Liver (tissue), 9 donors: ENCODE results near the gene EGR2. TPM values are rescaled to one million over a fixed set of nuclear protein-coding genes. Genes with fewer than 3 reads are reported as not detected.

Source experiments
- DNase-seq: peaks from one replicate; pipeline ENCODE4 v3.0.0-alpha.2; 2017; ENCODE audit warnings: low spot score
- H3K27ac ChIP-seq, 2 donors: one replicate each; pipeline ENCODE4 v1.7.0; 2013; ENCODE audit warnings: inconsistent platforms in 2 of 2, low read length in 2 of 2, control low read depth in 1 of 2, low read depth in 1 of 2, mild to moderate bottlenecking in 1 of 2
- H3K27me3 ChIP-seq, 4 donors: one replicate each; pipeline versions ENCODE4 v1.6.1 to v1.7.0; 2013; ENCODE audit warnings: low read length in 3 of 4, inconsistent platforms in 1 of 4, mild to moderate bottlenecking in 1 of 4, moderate library complexity in 1 of 4; ENCODE audit not compliant: control insufficient read depth in 4 of 4, insufficient read depth in 4 of 4
- H3K36me3 ChIP-seq, 4 donors: one replicate each; pipeline versions ENCODE4 v1.6.1 to v1.7.0; 2013; ENCODE audit warnings: low read length in 3 of 4, mild to moderate bottlenecking in 3 of 4, low read depth in 1 of 4, moderate library complexity in 1 of 4; ENCODE audit not compliant: control insufficient read depth in 4 of 4, insufficient read depth in 3 of 4
- H3K4me1 ChIP-seq, 4 donors: one replicate each; pipeline versions ENCODE4 v1.6.1 to v1.7.0; 2013; ENCODE audit warnings: low read length in 3 of 4, mild to moderate bottlenecking in 3 of 4, moderate library complexity in 1 of 4; ENCODE audit not compliant: control insufficient read depth in 4 of 4, insufficient read depth in 4 of 4
- H3K4me3 ChIP-seq, 3 donors: one replicate each; pipeline versions ENCODE4 v1.6.1 to v1.7.0; 2013; ENCODE audit warnings: low read length in 3 of 3, control low read depth in 1 of 3, low read depth in 1 of 3, mild to moderate bottlenecking in 1 of 3
- H3K9ac ChIP-seq, 2 donors: one replicate each; pipeline ENCODE4 v1.7.0; 2013; ENCODE audit warnings: low read length in 2 of 2, mild to moderate bottlenecking in 2 of 2, moderate library complexity in 2 of 2, control low read depth in 1 of 2, low read depth in 1 of 2
- H3K9me3 ChIP-seq, 4 donors: one replicate each; pipeline versions ENCODE4 v1.6.1 to v1.7.0; 2013; ENCODE audit warnings: low read length in 3 of 4; ENCODE audit not compliant: control insufficient read depth in 4 of 4
- CTCF ChIP-seq: fragments of 150-350 bp; IDR thresholded peaks from 2 replicates; pipeline ENCODE4 v1.5.1; 2017; ENCODE audit warnings: improper control_type of control experiment, low read depth, low read length; ENCODE audit not compliant: missing input control
- EGR1 ChIP-seq, 2 donors: IDR thresholded peaks; 2 replicates each; pipeline ENCODE4 v1.6.1; 2016 to 2018; ENCODE audit warnings: antibody characterized with exemption in 2 of 2, low read depth in 2 of 2
- FOXA1 ChIP-seq: IDR thresholded peaks from 2 replicates; pipeline ENCODE4 v1.6.1; 2016; ENCODE audit warnings: antibody characterized with exemption
- FOXA2 ChIP-seq: IDR thresholded peaks from 2 replicates; pipeline ENCODE4 v1.6.1; 2016; ENCODE audit warnings: antibody characterized with exemption
- GABPA ChIP-seq, 2 donors: IDR thresholded peaks in 1 of 2; conservative IDR thresholded peaks in 1 of 2; 2 replicates each; pipeline ENCODE4 v1.6.1; 2016; ENCODE audit warnings: antibody characterized with exemption in 2 of 2, mild to moderate bottlenecking in 1 of 2, moderate library complexity in 1 of 2
- HNF4A ChIP-seq, 2 donors: conservative IDR thresholded peaks; 2 replicates each; pipeline ENCODE4 v1.6.1; 2016; ENCODE audit warnings: antibody characterized with exemption in 2 of 2, mild to moderate bottlenecking in 2 of 2
- HNF4G ChIP-seq: IDR thresholded peaks from 2 replicates; pipeline ENCODE4 v1.6.1; 2016; ENCODE audit warnings: antibody characterized with exemption
- JUND ChIP-seq, 2 donors: IDR thresholded peaks; 2 replicates each; pipeline ENCODE4 v1.6.1; 2016; ENCODE audit warnings: antibody characterized with exemption in 2 of 2
- NR2F2 ChIP-seq: IDR thresholded peaks from 2 replicates; pipeline ENCODE4 v1.6.1; 2016; ENCODE audit warnings: antibody characterized with exemption
- RAD21 ChIP-seq, 2 donors: IDR thresholded peaks; 2 replicates each; pipeline ENCODE4 v1.6.1; 2016; ENCODE audit warnings: antibody characterized with exemption in 2 of 2, mild to moderate bottlenecking in 2 of 2
- RXRA ChIP-seq, 2 donors: IDR thresholded peaks; 2 replicates each; pipeline ENCODE4 v1.6.1; 2017 to 2018; ENCODE audit warnings: antibody characterized with exemption in 2 of 2, mild to moderate bottlenecking in 1 of 2
- SP1 ChIP-seq: IDR thresholded peaks from 2 replicates; pipeline ENCODE4 v1.6.1; 2018; ENCODE audit warnings: antibody characterized with exemption, mild to moderate bottlenecking
- TAF1 ChIP-seq: conservative IDR thresholded peaks from 2 replicates; pipeline ENCODE4 v1.6.1; 2016; ENCODE audit warnings: antibody characterized with exemption, mild to moderate bottlenecking
- YY1 ChIP-seq: IDR thresholded peaks from 2 replicates; pipeline ENCODE4 v1.6.1; 2016; ENCODE audit warnings: antibody characterized with exemption, mild to moderate bottlenecking
- ZBTB33 ChIP-seq: IDR thresholded peaks from 2 replicates; pipeline ENCODE4 v1.6.1; 2016; ENCODE audit warnings: antibody characterized with exemption
- WGBS: extraction: QIAGEN DNeasy Blood & Tissue Kit; methylation state at CpG from one replicate; pipeline ENCODE4 v1.1.7; 2013; 5-methylcytosine and 5-hydroxymethylcytosine counted together
- polyA plus RNA-seq, 2 donors: library from polyadenylated mRNA; stranded (reverse) in 1 of 2; unstranded in 1 of 2; fragments of 200-250 nt in 1 of 2; fragments of >200 nt in 1 of 2; fragmentation: Nextera tagmentation in 1 of 2; extraction: Ambion mirVana in 1 of 2; gene quantifications; one replicate each; pipeline versions ENCODE4 v1.2.1 to v1.2.3, GENCODE V29; 2013 to 2015
- total RNA-seq, 2 donors: library from RNA; depleted of rRNA; stranded (reverse); fragments of >200 nt; gene quantifications; one replicate each; pipeline ENCODE4 v1.2.3, GENCODE V29; 2014
- TF ChIP-seq, protein P1 (sequence below): IDR thresholded peaks from 2 replicates; pipeline ENCODE4 v1.6.1; 2016; ENCODE audit warnings: antibody characterized with exemption
- TF ChIP-seq, protein P2 (sequence below): IDR thresholded peaks from 2 replicates; pipeline ENCODE4 v1.6.1; 2016; ENCODE audit warnings: antibody characterized with exemption, mild to moderate bottlenecking
- TF ChIP-seq, protein P3 (sequence below): IDR thresholded peaks from 2 replicates; pipeline ENCODE4 v1.6.1; 2016; ENCODE audit warnings: antibody characterized with exemption
- donor health status: healthy.
- donor health status: healthy.
- donor health status: healthy.
- donor health status: healthy.
- donor health status: healthy.

EGR2 gene
- total and polyA plus RNA-seq, 4 donors = 0.17 to 0.76 (median 0.23) TPM

GRCh38 chr10:62861507-62861906, 45.3 kb upstream of the EGR2 start:
- Histone ChIP-seq H3K9me3 (no peaks in the 10 kb centered on the region), H3K27me3 (peaks cover 0 to 2% (median 0%) of the 10 kb centered on the region in 4 donors), H3K9ac (no peak overlapping the region), H3K36me3 (no peaks in the 10 kb centered on the region), H3K4me1 (no peaks in the 10 kb centered on the region), H3K4me3 (no peak overlapping the region), H3K27ac (no peak overlapping the region)
- 78% methylated on average over 3 of the region's 3 CpGs for WGBS
- TF ChIP-seq CTCF = no peak
- TF ChIP-seq JUND (IDR thresholded peaks at IDR 0.05) = no peak
- TF ChIP-seq, protein P1, sequence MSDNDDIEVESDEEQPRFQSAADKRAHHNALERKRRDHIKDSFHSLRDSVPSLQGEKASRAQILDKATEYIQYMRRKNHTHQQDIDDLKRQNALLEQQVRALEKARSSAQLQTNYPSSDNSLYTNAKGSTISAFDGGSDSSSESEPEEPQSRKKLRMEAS = no peak
- TF ChIP-seq EGR1 (IDR thresholded peaks at IDR 0.05; ENCODE audit: low read depth in 2 of 2) = no peak
- TF ChIP-seq TAF1 = no peak
- no peak for DNase-seq

GRCh38 chr10:62860946-62861345, 44.8 kb upstream of the EGR2 start:
- TF ChIP-seq, protein P1 = no peak
- TF ChIP-seq FOXA1 (no peak), TAF1 (no peak), HNF4A (conservative IDR thresholded peaks at IDR 0.05) (no peak), RAD21 (IDR thresholded peaks at IDR 0.05) (no peak), SP1 (no peak), NR2F2 (no peak), EGR1 (IDR thresholded peaks at IDR 0.05; ENCODE audit: low read depth in 2 of 2) (no peak), CTCF (no peak), JUND (IDR thresholded peaks at IDR 0.05) (no peak), YY1 (no peak), ZBTB33 (no peak), HNF4G (no peak), FOXA2 (no peak), RXRA (IDR thresholded peaks at IDR 0.05) (no peak), GABPA (IDR thresholded peaks at IDR 0.05 in 1 of 2, conservative IDR thresholded peaks at IDR 0.05 in 1 of 2) (no peak)
- TF ChIP-seq, protein P2, sequence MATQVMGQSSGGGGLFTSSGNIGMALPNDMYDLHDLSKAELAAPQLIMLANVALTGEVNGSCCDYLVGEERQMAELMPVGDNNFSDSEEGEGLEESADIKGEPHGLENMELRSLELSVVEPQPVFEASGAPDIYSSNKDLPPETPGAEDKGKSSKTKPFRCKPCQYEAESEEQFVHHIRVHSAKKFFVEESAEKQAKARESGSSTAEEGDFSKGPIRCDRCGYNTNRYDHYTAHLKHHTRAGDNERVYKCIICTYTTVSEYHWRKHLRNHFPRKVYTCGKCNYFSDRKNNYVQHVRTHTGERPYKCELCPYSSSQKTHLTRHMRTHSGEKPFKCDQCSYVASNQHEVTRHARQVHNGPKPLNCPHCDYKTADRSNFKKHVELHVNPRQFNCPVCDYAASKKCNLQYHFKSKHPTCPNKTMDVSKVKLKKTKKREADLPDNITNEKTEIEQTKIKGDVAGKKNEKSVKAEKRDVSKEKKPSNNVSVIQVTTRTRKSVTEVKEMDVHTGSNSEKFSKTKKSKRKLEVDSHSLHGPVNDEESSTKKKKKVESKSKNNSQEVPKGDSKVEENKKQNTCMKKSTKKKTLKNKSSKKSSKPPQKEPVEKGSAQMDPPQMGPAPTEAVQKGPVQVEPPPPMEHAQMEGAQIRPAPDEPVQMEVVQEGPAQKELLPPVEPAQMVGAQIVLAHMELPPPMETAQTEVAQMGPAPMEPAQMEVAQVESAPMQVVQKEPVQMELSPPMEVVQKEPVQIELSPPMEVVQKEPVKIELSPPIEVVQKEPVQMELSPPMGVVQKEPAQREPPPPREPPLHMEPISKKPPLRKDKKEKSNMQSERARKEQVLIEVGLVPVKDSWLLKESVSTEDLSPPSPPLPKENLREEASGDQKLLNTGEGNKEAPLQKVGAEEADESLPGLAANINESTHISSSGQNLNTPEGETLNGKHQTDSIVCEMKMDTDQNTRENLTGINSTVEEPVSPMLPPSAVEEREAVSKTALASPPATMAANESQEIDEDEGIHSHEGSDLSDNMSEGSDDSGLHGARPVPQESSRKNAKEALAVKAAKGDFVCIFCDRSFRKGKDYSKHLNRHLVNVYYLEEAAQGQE = no peak
- TF ChIP-seq, protein P3, sequence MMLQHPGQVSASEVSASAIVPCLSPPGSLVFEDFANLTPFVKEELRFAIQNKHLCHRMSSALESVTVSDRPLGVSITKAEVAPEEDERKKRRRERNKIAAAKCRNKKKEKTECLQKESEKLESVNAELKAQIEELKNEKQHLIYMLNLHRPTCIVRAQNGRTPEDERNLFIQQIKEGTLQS = no peak
- Histone ChIP-seq H3K9me3 (no peaks in the 10 kb centered on the region), H3K9ac (no peak overlapping the region), H3K27ac (no peak overlapping the region), H3K27me3 (peaks cover 0 to 2% (median 0%) of the 10 kb centered on the region in 4 donors), H3K36me3 (no peaks in the 10 kb centered on the region), H3K4me1 (no peaks in the 10 kb centered on the region), H3K4me3 (no peak overlapping the region)
- no peak for DNase-seq
- 30% methylated on average over 4 of the region's 4 CpGs for WGBS
